GM18526 (cell line): ENCODE data around the gene NSMCE1.

Source experiments
- POLR2A ChIP-seq: IDR thresholded peaks from 3 replicates; pipeline ENCODE4 v1.6.1; 2011; ENCODE audit not compliant: insufficient read length; ENCODE audit errors: extremely low read depth

Gene NSMCE1

GRCh38 chr16:27254262-27254811 lies 14.2 kb downstream of the NSMCE1 start:
- TF ChIP-seq POLR2A: no peak

GRCh38 chr16:27253526-27253930 lies 15.0 kb downstream of the NSMCE1 start:
- no peak for TF ChIP-seq POLR2A

- TF ChIP-seq POLR2A: no peak
These were observed 16.4 kb downstream of the NSMCE1 start for GRCh38 chr16:27252206-27252585.

GRCh38 chr16:27251541-27252205 lies 16.9 kb downstream of the NSMCE1 start:
- no peak for TF ChIP-seq POLR2A

GRCh38 chr16:27248036-27248435 lies 20.5 kb downstream of the NSMCE1 start:
- TF ChIP-seq POLR2A: no peak

GRCh38 chr16:27246439-27246838 lies 22.1 kb downstream of the NSMCE1 start:
- TF ChIP-seq POLR2A: no peak

GRCh38 chr16:27245276-27246172 lies 23.0 kb downstream of the NSMCE1 start:
- no peak for TF ChIP-seq POLR2A

GRCh38 chr16:27244363-27244755 lies 24.2 kb downstream of the NSMCE1 start:
- no peak for TF ChIP-seq POLR2A

GRCh38 chr16:27243725-27244362 lies 24.7 kb downstream of the NSMCE1 start:
- TF ChIP-seq POLR2A: no peak

- TF ChIP-seq POLR2A: no peak
These were observed 25.5 kb downstream of the NSMCE1 start for GRCh38 chr16:27242868-27243590.

- no peak for TF ChIP-seq POLR2A
These were observed 26.2 kb downstream of the NSMCE1 start for GRCh38 chr16:27242398-27242797.

GRCh38 chr16:27241658-27242057 lies 26.9 kb downstream of the NSMCE1 start:
- no peak for TF ChIP-seq POLR2A

GRCh38 chr16:27240948-27241531 lies 27.5 kb downstream of the NSMCE1 start:
- TF ChIP-seq POLR2A: no peak

- TF ChIP-seq POLR2A: no peak
These were observed 28.5 kb downstream of the NSMCE1 start for GRCh38 chr16:27239906-27240655.
